Activated T-helper 2 cell treated with anti-CD3 and anti-CD28 coated beads, Interferon-gamma antibody, Interleukin-2, Interleukin-4, amounts not matched to agents 10 μg/mL and 5 μg/mL and 100 μg/mL, durations not matched to agents 14 hours and 24 hours and 36 hours (primary cell): ENCODE data around the gene TXNDC8. TPM values are rescaled to one million over a fixed set of nuclear protein-coding genes. Genes with fewer than 3 reads are reported as not detected.
A peak's percentile ranks its signal among the peaks of the same experiment; 100 is the strongest.
"Not testable (repeated sequence)": the region's sequence is repeated elsewhere in the genome, so short reads cannot be mapped to it uniquely, and the experiment has no call there.

Experiments used
- DNase-seq: peaks from one replicate; pipeline ENCODE4 v3.0.0; 2021; ENCODE audit warnings: low spot score
- H3K27ac Mint-ChIP-seq: one replicate; pipeline ENCODE4 v1.8.0; 2021; ENCODE audit warnings: mixed read lengths
- H3K27me3 Mint-ChIP-seq: one replicate; pipeline ENCODE4 v1.8.0; 2021; ENCODE audit warnings: low read depth, mixed read lengths
- H3K36me3 Mint-ChIP-seq: one replicate; pipeline ENCODE4 v1.8.0; 2021; ENCODE audit warnings: low read depth, mixed read lengths
- H3K4me1 Mint-ChIP-seq: one replicate; pipeline ENCODE4 v1.8.0; 2021; ENCODE audit warnings: low read depth, mixed read lengths
- H3K4me3 Mint-ChIP-seq: one replicate; pipeline ENCODE4 v1.8.0; 2021; ENCODE audit warnings: low read depth, mild to moderate bottlenecking, moderate library complexity, mixed read lengths
- H3K9me3 Mint-ChIP-seq: one replicate; pipeline ENCODE4 v1.8.0; 2021; ENCODE audit warnings: mixed read lengths
- intact Hi-C: fragments of 100-400 bp; cut with micrococcal nuclease; formaldehyde crosslinking; loops from one replicate; pipeline ENCODE4 v1.15.1; 2023
- total RNA-seq: library from RNA; stranded (reverse); gene quantifications from 2 replicates; pipeline ENCODE4 v1.2.3, GENCODE V29; 2022

TXNDC8 gene
- total RNA-seq, 1 donor from 2014 or later = not detected

GRCh38 chr9:110319781-110320492 is 17.7 kb downstream of the TXNDC8 start:
- DNase-seq = no peak
- intact Hi-C loops = no loop called here
- Mint-ChIP-seq H3K4me1 (peaks cover 10% of the 10 kb centered on the region), H3K9me3 (no peaks in the 10 kb centered on the region), H3K27ac (no peak overlapping the region), H3K4me3 (no peak overlapping the region), H3K27me3 (peaks cover 18% of the 10 kb centered on the region), H3K36me3 (no peaks in the 10 kb centered on the region)

DNA sequence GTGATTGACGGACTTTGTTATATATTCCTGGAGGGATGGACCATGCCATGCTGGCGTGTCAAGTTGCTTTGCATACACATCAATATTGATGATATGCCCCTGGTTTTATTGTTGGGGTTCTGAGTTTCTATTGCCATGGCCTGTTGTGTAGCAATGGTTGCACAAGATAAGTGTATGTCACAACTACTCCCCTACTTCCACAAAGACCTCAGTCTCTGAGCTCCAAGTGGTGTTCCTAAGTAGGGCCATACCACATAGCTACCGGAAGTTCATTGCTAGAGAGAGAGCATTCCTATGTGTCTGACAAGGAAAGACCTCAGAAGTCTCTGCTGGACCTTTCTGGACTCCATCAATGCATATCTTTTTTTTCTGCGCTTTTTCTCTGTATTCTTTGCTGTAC is 19.8 kb downstream of the TXNDC8 start:
- Mint-ChIP-seq H3K27ac (no peak overlapping the region), H3K4me1 (peaks cover 10% of the 10 kb centered on the region), H3K4me3 (no peak overlapping the region), H3K9me3 (no peaks in the 10 kb centered on the region), H3K27me3 (peaks cover 15% of the 10 kb centered on the region), H3K36me3 (no peaks in the 10 kb centered on the region)
- DNase-seq = no peak
- intact Hi-C loops = no loop called here

DNA sequence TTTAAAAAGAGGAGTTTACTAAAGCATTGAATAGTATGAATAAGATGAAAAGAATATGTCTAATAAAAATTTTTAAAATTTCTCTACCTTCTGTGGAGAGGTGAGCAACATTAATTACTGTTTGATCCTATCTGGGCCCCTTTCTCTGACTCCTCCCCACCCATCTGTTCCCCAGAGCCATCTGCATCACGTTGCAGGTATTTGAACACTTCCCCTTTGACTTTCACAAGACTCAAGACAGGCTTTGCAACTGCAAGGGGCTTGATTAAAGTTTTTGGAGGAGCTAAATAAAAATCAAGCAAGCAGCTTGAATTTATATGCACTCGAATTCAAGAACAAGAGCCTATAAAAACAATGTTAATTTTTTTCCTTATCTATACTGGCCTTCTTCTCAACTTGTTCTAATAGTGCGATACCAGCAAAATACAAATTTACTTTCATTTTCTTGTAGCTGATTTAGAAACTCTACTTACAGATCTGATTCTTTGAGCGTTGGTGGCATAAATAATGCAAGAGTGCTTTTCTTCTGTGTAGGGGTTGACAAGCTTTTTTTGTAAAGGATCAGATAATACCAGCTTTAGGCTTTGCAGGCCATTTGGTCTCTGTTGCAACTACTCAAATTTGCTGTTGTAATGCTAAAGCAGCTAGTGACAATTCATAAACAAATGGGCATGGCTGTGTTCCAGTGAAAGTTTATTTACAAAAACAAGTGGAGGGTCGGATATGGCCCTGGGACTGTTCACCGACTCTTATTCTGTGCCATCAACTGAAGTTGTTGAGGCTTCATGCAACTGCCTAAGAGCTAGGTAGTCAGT is 21.2 kb downstream of the TXNDC8 start:
- no peak for DNase-seq
- intact Hi-C loops = no loop called here
- H3K36me3 Mint-ChIP-seq = no peaks in the 10 kb centered on the region
- no peak overlapping the region for H3K27ac Mint-ChIP-seq
- H3K9me3 Mint-ChIP-seq = peaks cover 4% of the 10 kb centered on the region
- peaks cover 10% of the 10 kb centered on the region for H3K4me1 Mint-ChIP-seq
- peaks cover 8% of the 10 kb centered on the region for H3K27me3 Mint-ChIP-seq
- peak overlapping the region; percentile 64 for H3K4me3 Mint-ChIP-seq

- H3K27me3 Mint-ChIP-seq, DNase-seq, H3K4me3 Mint-ChIP-seq, H3K27ac Mint-ChIP-seq, intact Hi-C loops, H3K9me3 Mint-ChIP-seq, H3K36me3 Mint-ChIP-seq: not testable (repeated sequence)
- peaks cover 16% of the 10 kb centered on the region for H3K4me1 Mint-ChIP-seq
Measured at GRCh38 chr9:110311978-110312377, 25.7 kb downstream of the TXNDC8 start.

DNA sequence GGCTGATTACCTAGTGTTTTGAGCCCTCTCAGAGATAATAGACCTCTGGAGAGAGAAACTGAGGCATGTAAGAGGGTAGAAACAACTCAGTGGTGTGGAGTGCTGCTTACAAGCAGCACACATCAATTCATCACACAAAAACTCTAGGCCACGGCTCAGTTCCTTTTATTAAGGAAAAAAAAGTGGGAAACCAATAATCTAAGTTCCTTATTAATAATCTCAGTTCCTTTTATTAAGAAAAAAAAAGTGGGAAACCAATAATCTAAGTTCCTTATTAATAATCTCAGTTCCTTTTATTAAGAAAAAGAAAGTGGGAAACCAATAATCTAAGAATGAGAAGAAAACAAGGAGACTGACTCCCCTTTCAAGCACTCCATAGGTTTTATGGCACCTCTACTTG is 28.0 kb downstream of the TXNDC8 start:
- Mint-ChIP-seq H3K4me1 (peaks cover 9% of the 10 kb centered on the region), H3K36me3 (no peaks in the 10 kb centered on the region), H3K9me3 (peaks cover 8% of the 10 kb centered on the region), H3K4me3 (no peak overlapping the region), H3K27ac (no peak overlapping the region), H3K27me3 (peaks cover 2% of the 10 kb centered on the region)
- intact Hi-C loops = no loop called here
- DNase-seq = no peak

DNA sequence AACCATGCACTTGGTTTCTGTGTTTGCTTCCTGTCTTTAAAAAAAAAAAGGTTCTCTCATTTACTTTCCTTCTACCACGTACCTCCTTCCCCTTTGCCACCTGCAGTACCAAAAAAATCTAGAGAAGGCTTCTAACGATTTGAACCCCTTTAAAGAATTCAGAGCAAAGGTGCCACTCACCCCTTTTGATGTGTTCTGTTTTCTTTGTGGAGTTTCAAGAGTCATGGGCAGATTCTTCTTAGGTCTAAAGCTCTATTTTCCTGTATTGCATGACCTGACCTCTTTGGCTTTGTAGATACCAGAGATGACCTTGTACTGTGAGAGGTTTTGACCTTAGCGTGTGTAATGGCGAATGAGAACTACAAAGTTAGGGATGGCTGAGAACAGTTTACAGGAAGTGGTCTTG is 29.0 kb downstream of the TXNDC8 start:
- DNase-seq = no peak
- Mint-ChIP-seq H3K27ac (no peak overlapping the region), H3K36me3 (no peaks in the 10 kb centered on the region)

GRCh38 chr9:110307191-110307590 is 30.5 kb downstream of the TXNDC8 start:
- Mint-ChIP-seq H3K4me3 (no peak overlapping the region), H3K27me3 (peaks cover 5% of the 10 kb centered on the region), H3K27ac (no peak overlapping the region), H3K4me1 (peaks cover 9% of the 10 kb centered on the region), H3K36me3 (no peaks in the 10 kb centered on the region), H3K9me3 (peaks cover 5% of the 10 kb centered on the region)
- intact Hi-C loops = no loop called here
- DNase-seq = no peak

More for the DNA sequence above, 29.0 kb downstream of the TXNDC8 start:
- H3K4me3 Mint-ChIP-seq = no peak overlapping the region
- peaks cover 9% of the 10 kb centered on the region for H3K4me1 Mint-ChIP-seq
- H3K9me3 Mint-ChIP-seq = peaks cover 8% of the 10 kb centered on the region
- intact Hi-C loops = no loop called here
- peaks cover 2% of the 10 kb centered on the region for H3K27me3 Mint-ChIP-seq

DNA sequence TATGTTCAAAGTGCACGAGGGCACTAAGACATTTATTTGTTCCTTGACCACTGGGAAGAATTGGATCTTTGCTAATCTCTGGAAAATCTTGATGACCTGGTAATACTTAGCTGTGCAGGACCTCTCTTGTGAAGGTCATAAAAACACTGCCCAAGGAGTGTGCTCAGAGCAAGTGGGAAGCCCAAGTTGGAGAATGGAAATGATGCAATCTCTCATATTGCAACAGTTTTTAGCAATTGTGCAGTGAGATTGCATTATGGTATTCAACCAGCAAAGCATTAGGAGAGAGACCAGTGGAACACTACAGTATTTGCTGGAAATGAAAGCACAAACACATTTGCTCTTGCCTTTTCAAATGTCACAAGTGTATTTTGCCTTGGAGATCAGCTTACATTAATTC is 34.5 kb downstream of the TXNDC8 start:
- Mint-ChIP-seq H3K36me3 (no peaks in the 10 kb centered on the region), H3K27ac (no peak overlapping the region), H3K4me1 (peaks cover under 1% of the 10 kb centered on the region), H3K4me3 (no peak overlapping the region), H3K27me3 (peaks cover 5% of the 10 kb centered on the region), H3K9me3 (no peaks in the 10 kb centered on the region)
- DNase-seq = no peak
- intact Hi-C loops = no loop called here

DNA sequence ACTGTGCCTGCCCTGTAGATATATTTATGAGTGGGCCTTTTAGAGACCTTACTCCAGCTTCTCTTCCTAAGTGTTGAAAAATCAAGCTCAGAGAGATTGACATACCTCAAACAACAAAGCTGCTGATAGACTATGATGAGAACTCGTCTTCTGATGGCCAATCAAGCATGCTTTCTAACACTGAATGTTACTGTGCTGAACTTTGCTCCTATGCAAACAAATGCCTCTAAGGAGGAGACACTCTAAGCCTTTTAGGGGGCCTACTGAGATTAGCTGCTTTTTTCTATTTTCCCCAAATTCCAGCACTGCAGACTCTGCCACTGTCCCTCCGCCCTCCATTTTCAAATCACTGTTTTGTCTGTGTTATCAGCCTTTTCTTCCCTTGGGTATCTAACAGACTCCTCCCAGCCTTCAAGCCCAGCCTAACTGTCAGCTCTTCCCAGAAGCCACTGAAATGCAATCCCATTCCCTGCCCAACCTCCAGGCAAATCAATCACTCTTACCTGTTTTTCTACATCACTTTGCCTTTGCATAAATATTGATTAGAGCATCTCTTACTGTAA is 39.5 kb downstream of the TXNDC8 start:
- Mint-ChIP-seq H3K27me3 (peaks cover 4% of the 10 kb centered on the region), H3K4me1 (peaks cover 2% of the 10 kb centered on the region), H3K27ac (no peak overlapping the region), H3K36me3 (no peaks in the 10 kb centered on the region), H3K4me3 (no peak overlapping the region), H3K9me3 (no peaks in the 10 kb centered on the region)
- no peak for DNase-seq
- intact Hi-C loops = no loop called here

DNA sequence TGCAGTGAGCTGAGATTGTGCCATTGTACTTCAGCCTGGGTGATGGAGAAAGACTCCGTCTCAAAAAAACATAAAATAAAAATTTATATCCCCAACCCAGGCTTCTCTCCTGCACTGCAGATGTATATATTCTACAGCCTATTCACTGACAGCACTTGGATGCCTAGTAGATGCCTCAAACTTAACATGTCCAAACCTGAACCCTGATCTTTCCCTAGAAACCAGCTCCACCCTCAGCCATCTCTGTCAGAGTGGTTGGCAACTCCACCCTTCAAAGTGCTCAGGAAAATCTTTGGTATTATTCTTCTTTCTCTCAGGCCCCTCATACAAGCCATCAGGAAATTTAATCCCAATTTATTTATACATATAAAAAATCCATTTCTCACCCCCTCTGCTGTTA is 44.4 kb downstream of the TXNDC8 start:
- peaks cover 2% of the 10 kb centered on the region for H3K4me1 Mint-ChIP-seq
- no peak overlapping the region for H3K4me3 Mint-ChIP-seq
- H3K9me3 Mint-ChIP-seq = no peaks in the 10 kb centered on the region
- no peaks in the 10 kb centered on the region for H3K27me3 Mint-ChIP-seq
- no peak for DNase-seq
- H3K36me3 Mint-ChIP-seq = no peaks in the 10 kb centered on the region
- no peak overlapping the region for H3K27ac Mint-ChIP-seq
- intact Hi-C loops = no loop called here

DNA sequence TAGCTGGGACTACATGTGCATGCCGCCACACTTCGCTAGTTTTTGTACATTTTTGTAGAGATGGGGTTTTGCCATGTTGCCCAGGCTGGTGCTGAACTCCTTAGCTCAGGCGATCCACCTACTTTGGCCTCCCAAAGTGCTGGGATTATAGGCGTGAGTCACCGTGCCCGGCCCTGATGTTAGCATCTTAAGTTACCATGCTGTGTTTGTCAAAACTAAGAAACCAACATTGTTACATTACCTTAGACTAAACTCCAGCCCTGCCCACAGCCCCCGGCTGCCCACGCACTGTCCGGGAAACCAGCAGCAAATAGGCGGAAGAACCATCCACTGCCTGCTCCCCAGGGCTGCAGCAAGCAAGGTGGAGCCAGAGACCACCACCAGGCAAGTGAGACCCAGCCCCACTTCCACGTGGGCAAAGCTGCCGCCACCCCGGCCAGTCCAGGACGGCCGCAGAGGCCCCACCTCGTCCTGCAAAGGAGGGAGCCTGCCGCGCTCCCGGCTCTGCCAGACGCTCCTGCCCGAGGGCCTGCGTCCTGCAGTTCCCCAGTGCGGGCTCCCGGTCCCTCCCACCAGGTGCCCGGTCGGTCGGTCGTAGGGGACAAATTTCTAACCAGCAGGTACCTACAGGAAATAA is 45.6 kb downstream of the TXNDC8 start:
- Mint-ChIP-seq H3K4me1 (peaks cover 2% of the 10 kb centered on the region), H3K9me3 (no peaks in the 10 kb centered on the region), H3K4me3 (no peak overlapping the region), H3K27me3 (no peaks in the 10 kb centered on the region), H3K27ac (no peak overlapping the region), H3K36me3 (no peaks in the 10 kb centered on the region)
- intact Hi-C loops = no loop called here
- no peak for DNase-seq

GRCh38 chr9:110290001-110290400 is 47.7 kb downstream of the TXNDC8 start:
- H3K4me3 Mint-ChIP-seq = no peak overlapping the region
- intact Hi-C loops = no loop called here
- H3K4me1 Mint-ChIP-seq = no peaks in the 10 kb centered on the region
- no peaks in the 10 kb centered on the region for H3K9me3 Mint-ChIP-seq
- H3K36me3 Mint-ChIP-seq = no peaks in the 10 kb centered on the region
- H3K27me3 Mint-ChIP-seq = peaks cover 2% of the 10 kb centered on the region
- no peak overlapping the region for H3K27ac Mint-ChIP-seq
- no peak for DNase-seq

DNA sequence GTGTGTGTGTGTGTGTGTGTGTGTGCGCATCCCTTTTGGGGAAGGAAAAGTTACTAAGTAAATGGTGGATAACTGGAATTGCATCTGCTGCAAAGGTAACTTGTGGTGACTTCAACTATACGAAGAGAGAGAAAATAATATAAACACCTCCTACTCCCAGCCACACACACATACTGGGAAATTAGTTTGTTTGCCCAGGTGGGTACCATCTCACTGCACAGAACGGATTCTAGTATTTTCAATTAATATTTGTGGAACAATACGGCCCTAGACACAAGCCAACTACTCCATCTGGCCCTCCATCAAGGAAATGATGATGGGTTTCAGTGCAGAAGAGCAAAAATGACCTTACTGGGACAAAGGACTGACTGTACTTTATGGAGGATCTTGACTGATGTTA is 49.2 kb downstream of the TXNDC8 start:
- Mint-ChIP-seq H3K4me3 (no peak overlapping the region), H3K4me1 (no peaks in the 10 kb centered on the region), H3K27me3 (peaks cover 2% of the 10 kb centered on the region), H3K36me3 (no peaks in the 10 kb centered on the region), H3K27ac (no peak overlapping the region), H3K9me3 (no peaks in the 10 kb centered on the region)
- intact Hi-C loops = no loop called here
- no peak for DNase-seq
